Right renal cortex interstitium (tissue), 3 donors: Measurements from ENCODE around the gene RPL11. TPM values are rescaled to one million over a fixed set of nuclear protein-coding genes. Genes with fewer than 3 reads are reported as not detected.
"Not testable (repeated sequence)": the region's sequence is repeated elsewhere in the genome, so short reads cannot be mapped to it uniquely, and the experiment has no call there.

Experiments used
- DNase-seq, 3 donors: peaks; one replicate each; pipeline ENCODE4 v3.0.0-alpha.2; 2013; ENCODE audit warnings: low read depth in 3 of 3, low spot score in 2 of 3
- polyA plus RNA-seq, 3 donors: library from polyadenylated mRNA; unstranded; fragments of 120-200 nt; gene quantifications; one replicate each; pipeline ENCODE4 v1.2.1, GENCODE V29; 2013; ENCODE audit not compliant: insufficient read length in 3 of 3

Gene RPL11
- polyA plus RNA-seq, 3 donors, result 2,754 to 2,918 (median 2,838) TPM

- DNase-seq, result no peak
Observed at GRCh38 chr1:23727362-23727811, 35.8 kb downstream of the RPL11 start.

GRCh38 chr1:23732363-23733224, 41.0 kb downstream of the RPL11 start:
- DNase-seq, result no peak

- not testable (repeated sequence) for DNase-seq
Observed at GRCh38 chr1:23733281-23733680, 41.7 kb downstream of the RPL11 start.

GRCh38 chr1:23736437-23737134, 45.0 kb downstream of the RPL11 start:
- DNase-seq, result no peak

GRCh38 chr1:23741609-23742008, 50.0 kb downstream of the RPL11 start:
- no peak for DNase-seq

GRCh38 chr1:23742670-23743286, 51.2 kb downstream of the RPL11 start:
- DNase-seq, result no peak

- peak in 1 of 3 donors; percentile 69 for DNase-seq
Observed at GRCh38 chr1:23743287-23744152, 51.9 kb downstream of the RPL11 start, which contains the start of gene ELOA. Gene ELOA, plus strand, starts transcription at chr1:23743471. Its CDS starts 33 bp downstream, at chr1:23743504.

- DNase-seq, result no peak
Observed at GRCh38 chr1:23745515-23745914, 53.9 kb downstream of the RPL11 start.

Other genes starting within 250 kb of the RPL11 start
- 10 to 100 TPM; 29.8 to 36.2 (median 30.5) TPM for gene ASAP3, start 207.6 kb upstream of the RPL11 start, polyA plus RNA-seq
- 1 to 10 TPM; 3.8 to 4.7 (median 4.5) TPM for gene E2F2, start 160.6 kb upstream of the RPL11 start, polyA plus RNA-seq
- 100 to 1,000 TPM; 267 to 340 (median 324) TPM for gene ID3, start 132.3 kb upstream of the RPL11 start, polyA plus RNA-seq
- 10 to 100 TPM; 34.2 to 37.2 (median 35.1) TPM for gene ELOA, start 51.7 kb downstream of the RPL11 start, polyA plus RNA-seq
- gene PITHD1, start 86.6 kb downstream of the RPL11 start, polyA plus RNA-seq, result 10 to 100 TPM; 63.8 to 68.3 (median 65.5) TPM
- gene LYPLA2, start 99.3 kb downstream of the RPL11 start, polyA plus RNA-seq, result 10 to 100 TPM; 56.0 to 63.5 (median 61.6) TPM
- gene GALE, start 108.9 kb downstream of the RPL11 start, polyA plus RNA-seq, result 10 to 100 TPM; 30.1 to 36.1 (median 31.6) TPM
- 10 to 100 TPM; 67.9 to 84.6 (median 77.2) TPM for gene HMGCL, start 133.6 kb downstream of the RPL11 start, polyA plus RNA-seq
- gene FUCA1, start 176.5 kb downstream of the RPL11 start, polyA plus RNA-seq, result 10 to 100 TPM; 48.0 to 57.7 (median 50.4) TPM
- gene CNR2, start 221.6 kb downstream of the RPL11 start, polyA plus RNA-seq, result under 1 TPM; 0.06 to 0.08 (median 0.07) TPM